SU-DHL-6 (cell line): ENCODE results near the gene ZBTB3.

Experiments used
- EZH2phosphoT487 ChIP-seq: fragments of 200-600 bp; sonication (generic), shearing (Covaris generic); conservative IDR thresholded peaks from 2 replicates; pipeline ENCODE4 v1.6.1; 2018; ENCODE audit warnings: mild to moderate bottlenecking, antibody characterized with exemption, low read length, moderate library complexity, mixed read lengths
- TF ChIP-seq, protein P1 (sequence below): fragments of 200-600 bp; sonication (generic); IDR thresholded peaks from one replicate; pipeline ENCODE4 v1.5.1; 2017; ENCODE audit warnings: antibody characterized with exemption, mild to moderate bottlenecking, low read length, moderate library complexity; ENCODE audit not compliant: insufficient read depth, poor library complexity, severe bottlenecking

GRCh38 chr11:62801071-62801470, 47.1 kb upstream of the ZBTB3 start:
- TF ChIP-seq, protein P1, sequence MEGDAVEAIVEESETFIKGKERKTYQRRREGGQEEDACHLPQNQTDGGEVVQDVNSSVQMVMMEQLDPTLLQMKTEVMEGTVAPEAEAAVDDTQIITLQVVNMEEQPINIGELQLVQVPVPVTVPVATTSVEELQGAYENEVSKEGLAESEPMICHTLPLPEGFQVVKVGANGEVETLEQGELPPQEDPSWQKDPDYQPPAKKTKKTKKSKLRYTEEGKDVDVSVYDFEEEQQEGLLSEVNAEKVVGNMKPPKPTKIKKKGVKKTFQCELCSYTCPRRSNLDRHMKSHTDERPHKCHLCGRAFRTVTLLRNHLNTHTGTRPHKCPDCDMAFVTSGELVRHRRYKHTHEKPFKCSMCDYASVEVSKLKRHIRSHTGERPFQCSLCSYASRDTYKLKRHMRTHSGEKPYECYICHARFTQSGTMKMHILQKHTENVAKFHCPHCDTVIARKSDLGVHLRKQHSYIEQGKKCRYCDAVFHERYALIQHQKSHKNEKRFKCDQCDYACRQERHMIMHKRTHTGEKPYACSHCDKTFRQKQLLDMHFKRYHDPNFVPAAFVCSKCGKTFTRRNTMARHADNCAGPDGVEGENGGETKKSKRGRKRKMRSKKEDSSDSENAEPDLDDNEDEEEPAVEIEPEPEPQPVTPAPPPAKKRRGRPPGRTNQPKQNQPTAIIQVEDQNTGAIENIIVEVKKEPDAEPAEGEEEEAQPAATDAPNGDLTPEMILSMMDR, result no peak
- no peak for TF ChIP-seq EZH2phosphoT487
